NCI-H1417 treated with DMSO at 0.1 percent for 48 hours (cell line): ENCODE measurements around the gene ZNF256.

Experiments
- DNase-seq: peaks from one replicate; lab custom pipeline; 2025; lab: John Stamatoyannopoulos, UW

Gene ZNF256

GRCh38 chr19:57947419-57948134 is at the start of gene ZNF256:
ZNF256 (minus strand) TSS chr19:57947706; CDS start chr19:57947474, 232 bp downstream.
- peak; percentile 58 for DNase-seq

- DNase-seq = no peak
Measured at GRCh38 chr19:57992841-57993240, 45.3 kb upstream of the ZNF256 start.

- no peak for DNase-seq
Measured at GRCh38 chr19:57978586-57979289, 31.2 kb upstream of the ZNF256 start.

GRCh38 chr19:57974434-57974833 is 26.9 kb upstream of the ZNF256 start, which contains the start of gene C19orf18:
C19orf18 (minus strand) TSS chr19:57974534; CDS start chr19:57974432, 102 bp downstream.
- DNase-seq = no peak

GRCh38 chr19:57964761-57965160 is 17.3 kb upstream of the ZNF256 start:
- DNase-seq = no peak

- DNase-seq = no peak
Measured at GRCh38 chr19:57961785-57962184, 14.3 kb upstream of the ZNF256 start.

- DNase-seq = no peak
Measured at GRCh38 chr19:57954996-57955395, 7.5 kb upstream of the ZNF256 start.

- DNase-seq = no peak
Measured at GRCh38 chr19:57949702-57950101, 2.2 kb upstream of the ZNF256 start.

GRCh38 chr19:57949296-57949695 is 1.8 kb upstream of the ZNF256 start:
- DNase-seq = no peak

- no peak for DNase-seq
Measured at GRCh38 chr19:57947088-57947418, 453 bp downstream of the ZNF256 start.

- no peak for DNase-seq
Measured at GRCh38 chr19:57946316-57946715, 1.2 kb downstream of the ZNF256 start.

- DNase-seq = no peak
Measured at GRCh38 chr19:57941593-57941992, 5.9 kb downstream of the ZNF256 start.

GRCh38 chr19:57935731-57936130 is 11.8 kb downstream of the ZNF256 start:
- no peak for DNase-seq

- DNase-seq = no peak
Measured at GRCh38 chr19:57934820-57935665, 12.5 kb downstream of the ZNF256 start, which contains the start of gene ZNF418. ZNF418 (minus strand) TSS chr19:57935402; CDS start chr19:57933822, 1,580 bp downstream.

- no peak for DNase-seq
Measured at GRCh38 chr19:57927587-57927986, 19.9 kb downstream of the ZNF256 start.

GRCh38 chr19:57916168-57916995 is 31.1 kb downstream of the ZNF256 start, which contains the start of gene ZNF417:
ZNF417 (minus strand) TSS chr19:57916592; CDS start chr19:57916411, 181 bp downstream.
- peak; percentile 54 for DNase-seq

- no peak for DNase-seq
Measured at GRCh38 chr19:57914531-57914930, 33.0 kb downstream of the ZNF256 start.

- DNase-seq = no peak
Measured at GRCh38 chr19:57907394-57907793, 40.1 kb downstream of the ZNF256 start.

- DNase-seq = no peak
Measured at GRCh38 chr19:57905258-57905657, 42.2 kb downstream of the ZNF256 start.

- no peak for DNase-seq
Measured at GRCh38 chr19:57903618-57904184, 43.8 kb downstream of the ZNF256 start.

- no peak for DNase-seq
Measured at GRCh38 chr19:57900311-57900710, 47.2 kb downstream of the ZNF256 start.
